OCI-LY7 (cell line): ENCODE data around the gene NR2F6.

Experiments
- CTCF ChIP-seq: fragments of 200-600 bp; sonication (generic); conservative IDR thresholded peaks from 2 replicates; pipeline ENCODE4 v1.5.1; 2014; ENCODE audit warnings: mild to moderate bottlenecking, antibody characterized with exemption, low read length, moderate library complexity, mixed read lengths
- EZH2phosphoT487 ChIP-seq: fragments of 200-600 bp; sonication (generic); IDR thresholded peaks from 2 replicates; pipeline ENCODE4 v1.6.1; 2018; ENCODE audit warnings: low read depth, borderline replicate concordance, mild to moderate bottlenecking, mixed run types, antibody characterized with exemption, low read length, moderate library complexity, mixed read lengths

GRCh38 chr19:17283504-17283996, 37.8 kb upstream of the NR2F6 start:
- no peak for TF ChIP-seq CTCF
- no peak for TF ChIP-seq EZH2phosphoT487
